ENCODE data around the gene DLX6. TPM values are rescaled to one million over a fixed set of nuclear protein-coding genes. Genes with fewer than 3 reads are reported as not detected.

Gene DLX6
- total and polyA plus RNA-seq, 11 donors: 0.21 TPM; not detected in 10

- H3K27ac ChIP-seq: no peak overlapping the region
- no peaks in the 10 kb centered on the region for H3K9me3 ChIP-seq
- no peak for DNase-seq
- intact Hi-C loops (cut with DNase I): no loop called here
- no peaks in the 10 kb centered on the region for H3K36me3 ChIP-seq
- peak in 1 of 4 donors; percentile 11 for ATAC-seq
- H3K27me3 ChIP-seq: peaks cover 74 to 99% (median 96%) of the 10 kb centered on the region in 9 donors
- no peak for TF ChIP-seq POLR2A (IDR thresholded peaks at IDR 0.05)
- TF ChIP-seq CTCF (IDR thresholded peaks at IDR 0.05): no peak
- WGBS, 4 donors: 4 to 7% (median 5%) methylated on average over 23 to 37 of the region's 37 CpGs
- peak overlapping the region in 2 of 12 donors; percentile 21 to 23 for H3K4me3 ChIP-seq
- peaks cover 0 to 42% (median 14%) of the 10 kb centered on the region in 12 donors for H3K4me1 ChIP-seq
Observed at GRCh38 chr7:97017192-97018125, 12.1 kb downstream of the DLX6 start.

DNA sequence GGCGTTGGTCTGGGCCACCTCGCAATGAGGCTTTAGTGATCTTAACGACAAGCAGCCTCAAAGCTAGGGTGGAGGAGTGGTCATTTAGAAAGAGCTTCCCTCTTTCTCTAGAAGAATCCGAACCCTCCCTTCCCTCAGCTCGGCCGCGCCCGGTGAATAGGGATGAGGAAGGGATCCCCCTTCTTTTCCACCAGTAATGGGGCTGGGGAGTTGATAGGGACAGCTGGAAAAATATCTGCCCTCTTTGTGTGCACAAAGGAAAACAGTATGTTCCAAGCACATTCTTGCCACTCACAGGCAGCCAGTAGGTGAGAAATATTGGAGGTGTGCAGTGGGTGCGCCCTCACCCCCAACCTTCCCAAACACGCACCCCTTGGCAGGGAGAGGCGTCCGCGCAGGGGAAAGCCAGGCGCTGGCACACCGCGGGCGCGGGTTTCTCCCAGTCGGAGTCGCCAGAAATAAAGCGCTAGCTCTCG is 12.8 kb downstream of the DLX6 start:
- Histone ChIP-seq H3K9me3 (no peaks in the 10 kb centered on the region), H3K4me3 (peak overlapping the region in 4 of 12 donors; percentile 13 to 23 (median 21)), H3K27me3 (peaks cover 71 to 99% (median 96%) of the 10 kb centered on the region in 9 donors), H3K36me3 (no peaks in the 10 kb centered on the region), H3K4me1 (peaks cover 0 to 42% (median 14%) of the 10 kb centered on the region in 12 donors), H3K27ac (no peak overlapping the region)
- WGBS, 4 donors: 1 to 3% (median 2%) methylated on average over 20 to 22 of the region's 22 CpGs
- ATAC-seq: no peak
- no peak for DNase-seq
- intact Hi-C loops (cut with DNase I): no loop called here
- TF ChIP-seq POLR2A (IDR thresholded peaks at IDR 0.05) (no peak), CTCF (IDR thresholded peaks at IDR 0.05) (no peak)

GRCh38 chr7:97018791-97019531 is 13.6 kb downstream of the DLX6 start:
- intact Hi-C loops (cut with DNase I): no loop called here
- no peak overlapping the region for H3K27ac ChIP-seq
- WGBS, 4 donors: 8 to 11% (median 9%) methylated on average over 19 of the region's 19 CpGs
- DNase-seq (no peak), ATAC-seq (no peak)
- H3K4me1 ChIP-seq: peaks cover 0 to 47% (median 14%) of the 10 kb centered on the region in 12 donors
- H3K27me3 ChIP-seq: peaks cover 66 to 99% (median 96%) of the 10 kb centered on the region in 9 donors
- H3K36me3 ChIP-seq: no peaks in the 10 kb centered on the region
- H3K9me3 ChIP-seq: no peaks in the 10 kb centered on the region
- TF ChIP-seq POLR2A (IDR thresholded peaks at IDR 0.05): no peak
- TF ChIP-seq CTCF (IDR thresholded peaks at IDR 0.05): no peak
- no peak overlapping the region for H3K4me3 ChIP-seq
